Measurements from ENCODE around the gene SLC25A21. TPM values are rescaled to one million over a fixed set of nuclear protein-coding genes. Genes with fewer than 3 reads are reported as not detected.
"Not testable (repeated sequence)": the region's sequence is repeated elsewhere in the genome, so short reads cannot be mapped to it uniquely, and the experiment has no call there.

The SLC25A21 gene
- total RNA-seq, 4 donors from 2014 or later, result 0.67 to 2.1 (median 0.91) TPM

DNA sequence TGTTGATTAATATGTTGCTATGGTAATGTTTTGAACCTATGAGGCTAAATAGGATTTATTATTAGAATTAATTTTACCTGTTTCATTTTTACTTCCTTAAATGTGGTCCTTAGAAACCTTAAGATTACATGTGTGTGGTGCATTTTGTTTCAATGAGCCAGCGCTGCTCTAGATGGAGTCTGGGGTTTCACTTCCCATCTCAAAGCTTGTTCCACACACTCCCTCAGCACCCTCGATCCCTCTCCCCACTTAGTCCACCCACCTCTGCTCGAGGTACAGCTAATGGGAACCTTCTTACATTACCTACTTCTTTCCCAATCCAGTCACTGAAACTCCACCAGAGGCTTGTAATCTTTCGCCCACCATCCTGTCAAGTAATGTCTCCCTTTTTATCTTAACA is 305.5 kb downstream of the SLC25A21 start:
- TF ChIP-seq, protein P1, sequence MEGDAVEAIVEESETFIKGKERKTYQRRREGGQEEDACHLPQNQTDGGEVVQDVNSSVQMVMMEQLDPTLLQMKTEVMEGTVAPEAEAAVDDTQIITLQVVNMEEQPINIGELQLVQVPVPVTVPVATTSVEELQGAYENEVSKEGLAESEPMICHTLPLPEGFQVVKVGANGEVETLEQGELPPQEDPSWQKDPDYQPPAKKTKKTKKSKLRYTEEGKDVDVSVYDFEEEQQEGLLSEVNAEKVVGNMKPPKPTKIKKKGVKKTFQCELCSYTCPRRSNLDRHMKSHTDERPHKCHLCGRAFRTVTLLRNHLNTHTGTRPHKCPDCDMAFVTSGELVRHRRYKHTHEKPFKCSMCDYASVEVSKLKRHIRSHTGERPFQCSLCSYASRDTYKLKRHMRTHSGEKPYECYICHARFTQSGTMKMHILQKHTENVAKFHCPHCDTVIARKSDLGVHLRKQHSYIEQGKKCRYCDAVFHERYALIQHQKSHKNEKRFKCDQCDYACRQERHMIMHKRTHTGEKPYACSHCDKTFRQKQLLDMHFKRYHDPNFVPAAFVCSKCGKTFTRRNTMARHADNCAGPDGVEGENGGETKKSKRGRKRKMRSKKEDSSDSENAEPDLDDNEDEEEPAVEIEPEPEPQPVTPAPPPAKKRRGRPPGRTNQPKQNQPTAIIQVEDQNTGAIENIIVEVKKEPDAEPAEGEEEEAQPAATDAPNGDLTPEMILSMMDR (IDR thresholded peaks at IDR 0.05), result no peak
- TF ChIP-seq POLR2A (IDR thresholded peaks at IDR 0.05), result no peak
- H3K4me1 ChIP-seq, result peaks cover 0 to 11% (median 0%) of the 10 kb centered on the region in 3 donors
- H3K36me3 ChIP-seq, result no peaks in the 10 kb centered on the region
- H3K4me3 ChIP-seq, result no peak overlapping the region
- 86 to 87% methylated on average over 4 of the region's 4 CpGs for WGBS, 2 donors
- no peak for DNase-seq
- no peak overlapping the region for H3K27ac ChIP-seq
- intact Hi-C loops (cut with DNase I), result no loop called here
- no peaks in the 10 kb centered on the region for H3K27me3 ChIP-seq
- no peaks in the 10 kb centered on the region for H3K9me3 ChIP-seq

DNA sequence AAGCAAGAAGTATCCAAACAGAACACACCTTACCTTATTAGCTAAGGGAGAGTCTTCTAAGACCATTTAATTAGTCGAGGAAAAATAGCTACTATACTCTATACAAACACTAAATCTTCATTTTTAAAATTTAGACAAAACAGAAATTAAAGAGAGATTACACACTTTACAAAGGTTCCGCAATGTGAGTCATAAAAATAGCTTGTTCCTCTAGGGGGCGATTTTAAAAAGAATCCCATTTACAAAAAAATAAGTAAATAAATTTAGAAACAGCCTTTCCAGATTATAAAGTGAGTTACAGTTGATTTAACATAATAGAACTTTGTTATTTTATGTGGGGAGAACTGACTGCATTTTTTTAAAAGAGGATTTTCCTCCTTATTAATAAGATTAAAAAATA is 309.1 kb downstream of the SLC25A21 start:
- Histone ChIP-seq H3K36me3 (no peaks in the 10 kb centered on the region), H3K27me3 (no peaks in the 10 kb centered on the region), H3K4me3 (no peak overlapping the region), H3K4me1 (peaks cover 0 to 11% (median 0%) of the 10 kb centered on the region in 3 donors), H3K9me3 (no peaks in the 10 kb centered on the region), H3K27ac (no peak overlapping the region)
- no peak for DNase-seq
- 53 to 67% methylated on average over 3 of the region's 3 CpGs for WGBS, 2 donors
- no peak for TF ChIP-seq POLR2A (IDR thresholded peaks at IDR 0.05)
- TF ChIP-seq, protein P1 (IDR thresholded peaks at IDR 0.05), result no peak
- intact Hi-C loops (cut with DNase I), result no loop called here

DNA sequence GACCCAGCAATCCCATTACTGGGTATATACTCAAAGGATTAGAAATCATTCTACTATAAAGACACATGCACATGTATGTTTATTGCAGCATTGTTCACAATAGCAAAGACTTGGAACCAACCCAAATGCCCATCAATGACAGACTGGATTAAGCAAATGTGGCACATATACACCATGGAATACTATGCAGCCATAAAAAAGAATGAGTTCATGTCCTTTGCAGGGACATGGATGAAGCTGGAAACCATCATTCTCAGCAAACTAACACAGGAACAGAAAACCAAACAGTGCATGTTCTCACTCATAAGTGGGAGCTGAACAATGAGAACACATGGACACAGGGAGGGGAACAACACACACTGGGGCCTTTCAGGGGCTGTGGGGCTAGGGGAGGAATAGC is 310.2 kb downstream of the SLC25A21 start:
- H3K27ac ChIP-seq; DNase-seq; intact Hi-C loops (cut with DNase I); H3K9me3 ChIP-seq; H3K4me3 ChIP-seq; H3K27me3 ChIP-seq; H3K36me3 ChIP-seq: not testable (repeated sequence)
- H3K4me1 ChIP-seq, result peaks cover 0 to 11% (median 0%) of the 10 kb centered on the region in 3 donors

DNA sequence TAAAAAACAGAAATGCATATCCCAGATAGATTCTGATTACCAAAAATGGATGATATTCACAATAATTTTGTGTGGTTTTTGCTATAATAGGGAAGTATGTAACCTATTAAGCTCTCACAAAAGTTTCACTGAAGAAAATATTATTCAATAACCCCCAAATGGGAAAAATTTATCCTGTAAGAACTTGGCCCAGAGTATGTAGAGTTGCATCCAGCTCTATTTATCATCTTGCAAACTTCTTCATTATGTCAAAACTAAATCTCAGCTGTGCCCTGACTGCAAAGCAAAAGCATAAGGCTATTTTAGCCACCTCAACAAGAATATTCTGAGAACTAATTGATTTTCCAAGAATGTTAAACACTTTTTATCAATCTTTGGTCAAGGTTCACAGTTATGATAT is 311.6 kb downstream of the SLC25A21 start:
- Histone ChIP-seq H3K27me3 (no peaks in the 10 kb centered on the region), H3K4me3 (no peak overlapping the region), H3K27ac (no peak overlapping the region), H3K9me3 (no peaks in the 10 kb centered on the region), H3K4me1 (peaks cover 0 to 5% (median 0%) of the 10 kb centered on the region in 3 donors), H3K36me3 (no peaks in the 10 kb centered on the region)
- intact Hi-C loops (cut with DNase I), result no loop called here
- DNase-seq, result no peak
- TF ChIP-seq, protein P1 (IDR thresholded peaks at IDR 0.05), result no peak
- TF ChIP-seq POLR2A (IDR thresholded peaks at IDR 0.05), result no peak

DNA sequence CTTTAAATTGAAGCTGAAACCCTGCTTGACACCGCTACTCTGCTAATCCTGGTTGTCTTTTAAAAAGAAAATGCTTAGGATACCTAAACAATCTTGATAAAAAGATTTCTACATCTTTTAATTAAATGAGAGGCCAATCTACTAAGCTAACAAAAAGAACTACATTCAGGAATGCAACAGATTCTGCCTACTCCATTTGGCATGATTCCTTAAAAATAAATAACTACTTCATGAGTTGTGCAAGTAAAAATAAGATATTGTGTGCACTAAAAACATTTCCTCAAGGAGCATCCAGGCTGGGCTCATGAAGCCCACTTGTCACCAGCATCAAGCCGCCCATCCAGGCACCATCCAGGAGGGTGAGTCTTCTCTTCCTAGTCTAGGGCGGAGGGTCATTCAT is 313.3 kb downstream of the SLC25A21 start:
- TF ChIP-seq POLR2A (IDR thresholded peaks at IDR 0.05), result no peak
- TF ChIP-seq, protein P1 (IDR thresholded peaks at IDR 0.05), result no peak
- no peak for DNase-seq
- intact Hi-C loops (cut with DNase I), result no loop called here
- Histone ChIP-seq H3K27ac (no peak overlapping the region), H3K9me3 (no peaks in the 10 kb centered on the region), H3K4me3 (no peak overlapping the region), H3K36me3 (no peaks in the 10 kb centered on the region), H3K27me3 (no peaks in the 10 kb centered on the region), H3K4me1 (peaks cover 0 to 5% (median 0%) of the 10 kb centered on the region in 3 donors)
- WGBS, 2 donors, result 78 to 84% methylated on average over 3 of the region's 3 CpGs

DNA sequence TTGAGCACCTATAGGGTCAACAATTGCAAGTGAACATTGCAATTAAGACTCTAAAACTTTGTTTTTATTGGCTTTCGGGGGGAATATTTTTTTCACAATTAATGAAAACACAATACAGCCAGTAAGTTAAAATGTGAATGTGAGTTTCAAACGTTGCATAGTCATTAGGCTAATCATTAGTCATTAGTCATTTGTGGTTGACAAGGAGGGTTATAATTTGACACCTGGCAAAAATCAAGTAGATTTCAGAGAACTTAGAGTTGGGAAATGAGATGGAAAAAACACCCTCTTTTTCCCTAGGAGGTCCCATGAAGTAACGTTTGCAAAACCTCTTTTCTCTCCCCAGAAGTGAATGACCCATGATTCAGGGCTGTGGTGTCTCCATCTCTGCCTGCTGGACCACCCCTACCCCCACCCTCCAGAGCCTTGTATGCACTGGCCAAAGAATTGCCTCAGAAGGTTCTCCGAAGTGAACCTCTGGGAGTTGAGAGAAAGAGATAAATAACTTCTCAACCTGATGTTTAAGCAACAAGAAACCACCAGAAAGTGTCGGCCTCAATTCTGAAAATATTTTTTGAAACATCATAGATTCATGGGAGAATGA is 314.5 kb downstream of the SLC25A21 start:
- intact Hi-C loops (cut with DNase I), result no loop called here
- Histone ChIP-seq H3K4me1 (peaks cover 0 to 9% (median 0%) of the 10 kb centered on the region in 3 donors), H3K27me3 (no peaks in the 10 kb centered on the region), H3K36me3 (no peaks in the 10 kb centered on the region), H3K27ac (no peak overlapping the region), H3K9me3 (no peaks in the 10 kb centered on the region), H3K4me3 (no peak overlapping the region)
- TF ChIP-seq, protein P1 (IDR thresholded peaks at IDR 0.05), result no peak
- no peak for TF ChIP-seq POLR2A (IDR thresholded peaks at IDR 0.05)
- WGBS, 2 donors, result 64 to 70% methylated on average over 4 to 5 of the region's 5 CpGs
- no peak for DNase-seq

All from esophagus squamous epithelium (tissue), 5 donors.